Neural cell (in vitro differentiated cells): ENCODE results near the gene SHBG. TPM values are rescaled to one million over a fixed set of nuclear protein-coding genes. Genes with fewer than 3 reads are reported as not detected.

ENCODE experiments used
- H2AFZ ChIP-seq: fragments of 200-600, 300-800 bp; sonication (generic), shearing (Covaris generic); 2 replicates; pipeline ENCODE4 v1.6.0; 2014; ENCODE audit warnings: low read depth, mild to moderate bottlenecking, antibody characterized with exemption, low read length, moderate library complexity
- H3F3A ChIP-seq: fragments of 200-600 bp; shearing (Covaris generic); 2 replicates; pipeline ENCODE4 v1.6.1; 2016; ENCODE audit warnings: mild to moderate bottlenecking, moderate library complexity, mixed read lengths, antibody characterized with exemption, low read length; ENCODE audit not compliant: insufficient read depth, poor library complexity, severe bottlenecking
- H3K27ac ChIP-seq: fragments of 200-600, 300-800 bp; sonication (generic), shearing (Covaris generic); 2 replicates; pipeline ENCODE4 v1.5.1; 2014; ENCODE audit warnings: mild to moderate bottlenecking, low read length, moderate library complexity
- H3K27me3 ChIP-seq: fragments of 300-800, 200-600 bp; sonication (generic), shearing (Covaris generic); 2 replicates; pipeline ENCODE4 v1.6.0; 2014; ENCODE audit warnings: mild to moderate bottlenecking, low read depth, low read length, moderate library complexity; ENCODE audit not compliant: insufficient read depth
- H3K36me3 ChIP-seq: fragments of 300-800, 200-600 bp; sonication (generic), shearing (Covaris generic); 2 replicates; pipeline ENCODE4 v1.5.1; 2014; ENCODE audit warnings: mild to moderate bottlenecking, antibody characterized with exemption, low read length, moderate library complexity; ENCODE audit not compliant: insufficient read depth
- H3K4me2 ChIP-seq: fragments of 300-800, 200-600 bp; sonication (generic), shearing (Covaris generic); 2 replicates; pipeline ENCODE4 v1.6.0; 2014; ENCODE audit warnings: mild to moderate bottlenecking, low read length
- H3K4me3 ChIP-seq: fragments of 300-800, 200-600 bp; sonication (generic), shearing (Covaris generic); 2 replicates; pipeline ENCODE4 v1.5.1; 2014; ENCODE audit warnings: mild to moderate bottlenecking, low read length, moderate library complexity
- H3K79me2 ChIP-seq: fragments of 200-600 bp; shearing (Covaris generic); replicated peaks from 2 replicates; pipeline ENCODE4 v1.6.0; 2014; ENCODE audit warnings: mild to moderate bottlenecking, low read length, moderate library complexity; ENCODE audit not compliant: insufficient read depth
- H3K9ac ChIP-seq: fragments of 300-800, 200-600 bp; sonication (generic), shearing (Covaris generic); 2 replicates; pipeline ENCODE4 v1.6.1; 2016; ENCODE audit warnings: mild to moderate bottlenecking, low read length, mixed read lengths
- H3K9me2 ChIP-seq: fragments of 200-600 bp; shearing (Covaris generic); 2 replicates; pipeline ENCODE4 v1.6.1; 2016; ENCODE audit warnings: mild to moderate bottlenecking, low read length, mixed read lengths; ENCODE audit not compliant: insufficient read depth
- H3K9me3 ChIP-seq: fragments of 200-600, 300-800 bp; sonication (generic), shearing (Covaris generic); 2 replicates; pipeline ENCODE4 v1.6.1; 2016; ENCODE audit warnings: mild to moderate bottlenecking, mixed run types, low read length, moderate library complexity, mixed read lengths
- H4K20me1 ChIP-seq: fragments of 200-600 bp; shearing (Covaris generic); 2 replicates; pipeline ENCODE4 v1.6.1; 2016; ENCODE audit warnings: mild to moderate bottlenecking, mixed run types; ENCODE audit not compliant: insufficient read depth
- EP300 ChIP-seq: fragments of 450-650 bp; conservative IDR thresholded peaks from 2 replicates; pipeline ENCODE4 v1.6.1; 2014; ENCODE audit warnings: antibody characterized with exemption, mild to moderate bottlenecking, moderate library complexity; ENCODE audit not compliant: poor library complexity, severe bottlenecking
- EZH2 ChIP-seq: fragments of 200-600, 300-800 bp; shearing (Covaris generic), sonication (generic); IDR thresholded peaks from 2 replicates; pipeline ENCODE4 v1.6.1; 2014; ENCODE audit warnings: antibody characterized with exemption, low read length, borderline replicate concordance, mild to moderate bottlenecking; ENCODE audit not compliant: insufficient read depth, poor library complexity, severe bottlenecking
- MXI1 ChIP-seq: fragments of 450-650 bp; conservative IDR thresholded peaks from 2 replicates; pipeline ENCODE4 v1.6.1; 2014; ENCODE audit warnings: antibody characterized with exemption, mild to moderate bottlenecking; ENCODE audit not compliant: poor library complexity, severe bottlenecking
- POLR2AphosphoS5 ChIP-seq: IDR thresholded peaks from 2 replicates; pipeline ENCODE4 v1.6.1; 2012
- RAD21 ChIP-seq: fragments of 450-650 bp; conservative IDR thresholded peaks from 2 replicates; pipeline ENCODE4 v1.6.1; 2014; ENCODE audit warnings: antibody characterized with exemption, mild to moderate bottlenecking, moderate library complexity
- SMC3 ChIP-seq: fragments of 450-650 bp; conservative IDR thresholded peaks from 2 replicates; pipeline ENCODE4 v1.6.1; 2014; ENCODE audit warnings: antibody characterized with exemption, mild to moderate bottlenecking, moderate library complexity; ENCODE audit not compliant: poor library complexity
- TAF1 ChIP-seq: IDR thresholded peaks from 2 replicates; pipeline ENCODE4 v1.6.1; 2012; ENCODE audit warnings: low read depth
- polyA plus RNA-seq: library from polyadenylated mRNA; depleted of rRNA; stranded (reverse); fragments of >200 nt; gene quantifications from 2 replicates; pipeline ENCODE4 v1.2.3, GENCODE V29; 2014
- TF ChIP-seq, protein P1 (sequence below): IDR thresholded peaks from 2 replicates; pipeline ENCODE4 v1.6.1; 2012; ENCODE audit warnings: borderline replicate concordance
- TF ChIP-seq, protein P2 (sequence below): fragments of 450-650 bp; IDR thresholded peaks from 2 replicates; pipeline ENCODE4 v1.5.1; 2014; ENCODE audit warnings: antibody characterized with exemption, mild to moderate bottlenecking, moderate library complexity; ENCODE audit not compliant: poor library complexity, severe bottlenecking

Gene SHBG
- polyA plus RNA-seq, 1 donor from 2014 or later, result 0.90 TPM

DNA sequence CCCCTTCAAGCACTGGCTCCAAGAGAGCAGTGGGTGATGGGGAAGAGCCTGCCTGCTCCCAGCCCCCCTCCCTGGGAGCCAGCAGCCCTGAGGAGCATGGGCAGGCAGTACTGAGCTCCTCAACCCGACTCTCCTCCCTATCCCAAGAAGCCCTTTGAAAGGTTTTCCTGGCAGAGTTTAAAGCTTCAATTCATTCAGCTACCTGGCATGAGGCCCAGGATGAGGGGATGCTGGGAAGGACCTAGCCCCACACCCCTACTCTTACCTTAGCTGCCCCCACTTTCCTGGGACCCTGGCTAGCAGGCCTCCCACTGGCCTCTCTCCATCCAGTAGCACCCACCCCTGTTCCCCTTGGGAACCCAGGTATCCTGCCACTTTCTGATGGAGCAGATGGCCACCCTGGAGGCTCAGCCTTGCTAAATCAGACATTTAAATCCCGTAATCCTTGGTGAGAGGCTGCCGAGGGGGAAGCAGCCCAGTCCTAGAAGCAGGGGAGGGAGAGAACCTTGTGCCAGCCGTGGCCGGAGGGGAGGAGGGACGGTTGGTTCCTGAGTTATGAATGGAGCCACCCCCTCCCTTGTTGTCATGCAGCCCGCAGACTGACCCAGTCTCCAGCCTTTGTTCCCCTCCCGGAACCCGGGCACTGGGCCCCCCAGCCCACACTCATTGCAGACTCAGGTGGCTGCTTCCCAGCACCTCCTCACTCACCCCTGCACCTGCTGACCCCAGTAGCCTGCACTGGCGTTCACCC, 37.9 kb downstream of the SHBG start:
- no peak for TF ChIP-seq TAF1
- no peak for TF ChIP-seq SMC3
- no peak for TF ChIP-seq EZH2
- TF ChIP-seq POLR2AphosphoS5, result no peak
- TF ChIP-seq, protein P1, sequence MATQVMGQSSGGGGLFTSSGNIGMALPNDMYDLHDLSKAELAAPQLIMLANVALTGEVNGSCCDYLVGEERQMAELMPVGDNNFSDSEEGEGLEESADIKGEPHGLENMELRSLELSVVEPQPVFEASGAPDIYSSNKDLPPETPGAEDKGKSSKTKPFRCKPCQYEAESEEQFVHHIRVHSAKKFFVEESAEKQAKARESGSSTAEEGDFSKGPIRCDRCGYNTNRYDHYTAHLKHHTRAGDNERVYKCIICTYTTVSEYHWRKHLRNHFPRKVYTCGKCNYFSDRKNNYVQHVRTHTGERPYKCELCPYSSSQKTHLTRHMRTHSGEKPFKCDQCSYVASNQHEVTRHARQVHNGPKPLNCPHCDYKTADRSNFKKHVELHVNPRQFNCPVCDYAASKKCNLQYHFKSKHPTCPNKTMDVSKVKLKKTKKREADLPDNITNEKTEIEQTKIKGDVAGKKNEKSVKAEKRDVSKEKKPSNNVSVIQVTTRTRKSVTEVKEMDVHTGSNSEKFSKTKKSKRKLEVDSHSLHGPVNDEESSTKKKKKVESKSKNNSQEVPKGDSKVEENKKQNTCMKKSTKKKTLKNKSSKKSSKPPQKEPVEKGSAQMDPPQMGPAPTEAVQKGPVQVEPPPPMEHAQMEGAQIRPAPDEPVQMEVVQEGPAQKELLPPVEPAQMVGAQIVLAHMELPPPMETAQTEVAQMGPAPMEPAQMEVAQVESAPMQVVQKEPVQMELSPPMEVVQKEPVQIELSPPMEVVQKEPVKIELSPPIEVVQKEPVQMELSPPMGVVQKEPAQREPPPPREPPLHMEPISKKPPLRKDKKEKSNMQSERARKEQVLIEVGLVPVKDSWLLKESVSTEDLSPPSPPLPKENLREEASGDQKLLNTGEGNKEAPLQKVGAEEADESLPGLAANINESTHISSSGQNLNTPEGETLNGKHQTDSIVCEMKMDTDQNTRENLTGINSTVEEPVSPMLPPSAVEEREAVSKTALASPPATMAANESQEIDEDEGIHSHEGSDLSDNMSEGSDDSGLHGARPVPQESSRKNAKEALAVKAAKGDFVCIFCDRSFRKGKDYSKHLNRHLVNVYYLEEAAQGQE, result no peak
- TF ChIP-seq, protein P2, sequence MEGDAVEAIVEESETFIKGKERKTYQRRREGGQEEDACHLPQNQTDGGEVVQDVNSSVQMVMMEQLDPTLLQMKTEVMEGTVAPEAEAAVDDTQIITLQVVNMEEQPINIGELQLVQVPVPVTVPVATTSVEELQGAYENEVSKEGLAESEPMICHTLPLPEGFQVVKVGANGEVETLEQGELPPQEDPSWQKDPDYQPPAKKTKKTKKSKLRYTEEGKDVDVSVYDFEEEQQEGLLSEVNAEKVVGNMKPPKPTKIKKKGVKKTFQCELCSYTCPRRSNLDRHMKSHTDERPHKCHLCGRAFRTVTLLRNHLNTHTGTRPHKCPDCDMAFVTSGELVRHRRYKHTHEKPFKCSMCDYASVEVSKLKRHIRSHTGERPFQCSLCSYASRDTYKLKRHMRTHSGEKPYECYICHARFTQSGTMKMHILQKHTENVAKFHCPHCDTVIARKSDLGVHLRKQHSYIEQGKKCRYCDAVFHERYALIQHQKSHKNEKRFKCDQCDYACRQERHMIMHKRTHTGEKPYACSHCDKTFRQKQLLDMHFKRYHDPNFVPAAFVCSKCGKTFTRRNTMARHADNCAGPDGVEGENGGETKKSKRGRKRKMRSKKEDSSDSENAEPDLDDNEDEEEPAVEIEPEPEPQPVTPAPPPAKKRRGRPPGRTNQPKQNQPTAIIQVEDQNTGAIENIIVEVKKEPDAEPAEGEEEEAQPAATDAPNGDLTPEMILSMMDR, result no peak
- TF ChIP-seq MXI1, result no peak
- no peak for TF ChIP-seq RAD21
- no peak for TF ChIP-seq EP300
- no peaks in the 10 kb centered on the region for H3F3A ChIP-seq
- H3K4me3 ChIP-seq, result no peak overlapping the region
- no peaks in the 10 kb centered on the region for H3K79me2 ChIP-seq
- H2AFZ ChIP-seq, result no peak overlapping the region
- H3K27ac ChIP-seq, result no peak overlapping the region
- no peak overlapping the region for H3K4me2 ChIP-seq
- H3K9ac ChIP-seq, result no peak overlapping the region
- H3K9me2 ChIP-seq, result no peaks in the 10 kb centered on the region
- H3K9me3 ChIP-seq, result no peaks in the 10 kb centered on the region
- no peaks in the 10 kb centered on the region for H3K27me3 ChIP-seq
- no peaks in the 10 kb centered on the region for H4K20me1 ChIP-seq
- H3K36me3 ChIP-seq, result no peaks in the 10 kb centered on the region

DNA sequence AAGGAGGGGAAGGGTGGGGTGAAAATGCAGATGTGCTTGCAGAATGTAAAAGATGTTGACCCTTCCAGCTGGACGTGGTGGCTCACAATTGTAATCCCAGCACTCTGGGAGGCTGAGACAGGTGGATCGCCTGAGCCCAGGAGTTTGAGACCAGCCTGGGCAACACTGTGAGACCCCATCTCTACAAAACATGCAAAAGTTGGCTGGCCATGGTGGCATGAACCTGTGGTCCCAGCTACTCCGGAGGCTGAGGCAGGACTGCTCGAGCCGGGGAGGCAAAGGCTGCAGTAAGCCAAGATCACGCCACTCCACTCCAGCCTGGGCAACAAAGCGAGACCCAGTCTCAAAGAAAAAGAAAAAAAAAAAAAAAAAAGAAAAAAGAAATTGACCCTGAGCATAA, 38.5 kb downstream of the SHBG start:
- TF ChIP-seq MXI1 (no peak), EP300 (no peak), EZH2 (no peak), RAD21 (no peak), SMC3 (no peak), POLR2AphosphoS5 (no peak), TAF1 (no peak)
- TF ChIP-seq, protein P2, result no peak
- TF ChIP-seq, protein P1, result no peak
- Histone ChIP-seq H3K9ac (no peak overlapping the region), H3K36me3 (peaks cover 6% of the 10 kb centered on the region), H3K4me3 (no peak overlapping the region), H3K9me2 (no peaks in the 10 kb centered on the region), H3K79me2 (no peaks in the 10 kb centered on the region), H3F3A (no peaks in the 10 kb centered on the region), H3K4me2 (no peak overlapping the region), H3K27ac (no peak overlapping the region), H4K20me1 (no peaks in the 10 kb centered on the region), H2AFZ (no peak overlapping the region), H3K9me3 (no peaks in the 10 kb centered on the region), H3K27me3 (no peaks in the 10 kb centered on the region)
